Liver (tissue), 3 donors: ENCODE results near the gene SYT14.

Source experiments
- GABPA ChIP-seq, 2 donors: IDR thresholded peaks in 1 of 2; conservative IDR thresholded peaks in 1 of 2; 2 replicates each; pipeline ENCODE4 v1.6.1; 2016; ENCODE audit warnings: antibody characterized with exemption in 2 of 2, mild to moderate bottlenecking in 1 of 2, moderate library complexity in 1 of 2
- MAX ChIP-seq: IDR thresholded peaks from 2 replicates; pipeline ENCODE4 v1.6.1; 2016; ENCODE audit warnings: antibody characterized with exemption
- TF ChIP-seq, protein P1 (sequence below): fragments of 150-350 bp; IDR thresholded peaks from 2 replicates; pipeline ENCODE4 v1.5.1; 2017; ENCODE audit warnings: improper control_type of control experiment, low read depth, low read length; ENCODE audit not compliant: missing input control
- donor health status: healthy.
- donor health status: healthy.

DNA sequence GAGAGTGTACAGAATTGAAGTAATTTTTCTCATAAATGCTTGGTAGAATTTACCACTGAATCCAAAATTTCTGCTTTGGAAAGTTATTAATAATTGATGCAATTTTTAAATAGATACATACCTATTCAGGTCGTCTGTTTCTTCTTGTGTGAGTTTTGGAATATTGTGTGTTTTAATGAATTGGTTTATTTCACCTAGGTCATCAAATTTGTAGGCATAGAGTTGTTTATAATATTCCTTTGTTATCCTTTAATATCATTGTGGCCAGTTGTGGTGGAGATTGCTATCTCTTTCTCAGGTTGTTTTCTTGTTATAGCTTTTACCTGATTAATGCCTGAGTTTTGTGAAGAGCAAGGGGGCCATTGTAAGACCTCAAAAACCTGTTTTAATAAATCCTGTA is 93.5 kb downstream of the SYT14 start:
- TF ChIP-seq, protein P1, sequence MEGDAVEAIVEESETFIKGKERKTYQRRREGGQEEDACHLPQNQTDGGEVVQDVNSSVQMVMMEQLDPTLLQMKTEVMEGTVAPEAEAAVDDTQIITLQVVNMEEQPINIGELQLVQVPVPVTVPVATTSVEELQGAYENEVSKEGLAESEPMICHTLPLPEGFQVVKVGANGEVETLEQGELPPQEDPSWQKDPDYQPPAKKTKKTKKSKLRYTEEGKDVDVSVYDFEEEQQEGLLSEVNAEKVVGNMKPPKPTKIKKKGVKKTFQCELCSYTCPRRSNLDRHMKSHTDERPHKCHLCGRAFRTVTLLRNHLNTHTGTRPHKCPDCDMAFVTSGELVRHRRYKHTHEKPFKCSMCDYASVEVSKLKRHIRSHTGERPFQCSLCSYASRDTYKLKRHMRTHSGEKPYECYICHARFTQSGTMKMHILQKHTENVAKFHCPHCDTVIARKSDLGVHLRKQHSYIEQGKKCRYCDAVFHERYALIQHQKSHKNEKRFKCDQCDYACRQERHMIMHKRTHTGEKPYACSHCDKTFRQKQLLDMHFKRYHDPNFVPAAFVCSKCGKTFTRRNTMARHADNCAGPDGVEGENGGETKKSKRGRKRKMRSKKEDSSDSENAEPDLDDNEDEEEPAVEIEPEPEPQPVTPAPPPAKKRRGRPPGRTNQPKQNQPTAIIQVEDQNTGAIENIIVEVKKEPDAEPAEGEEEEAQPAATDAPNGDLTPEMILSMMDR: no peak
- TF ChIP-seq GABPA (IDR thresholded peaks at IDR 0.05 in 1 of 2, conservative IDR thresholded peaks at IDR 0.05 in 1 of 2) (no peak), MAX (no peak)
